Measurements from ENCODE around the gene STAB2. TPM values are rescaled to one million over a fixed set of nuclear protein-coding genes. Genes with fewer than 3 reads are reported as not detected.

Gene STAB2
- not detected in 2 replicates for total RNA-seq

GRCh38 chr12:103586791-103587370 is at the start of gene STAB2:
Gene STAB2 (plus strand): TSS chr12:103587273. CDS start chr12:103587477, 204 bp downstream.

Other genes with a start within 250 kb of the STAB2 start
- gene C12orf42, start 91.3 kb upstream of the STAB2 start, total RNA-seq = not detected in 2 replicates